Body of pancreas (tissue), 4 donors: ENCODE measurements around the gene MTMR3. TPM values are rescaled to one million over a fixed set of nuclear protein-coding genes. Genes with fewer than 3 reads are reported as not detected.

Experiments used
- ATAC-seq: fragments of 150-250 bp; one replicate; pipeline ENCODE4 v1.9.1; 2016
- DNase-seq, 4 donors: peaks; one replicate each; pipeline ENCODE4 v3.0.0-alpha.2; 2019
- H3K27ac ChIP-seq, 4 donors: fragments of 200-600 bp; sonication (generic); 1 replicate in 3 of 4; 2 replicates in 1 of 4; pipeline versions ENCODE4 v1.5.1 to v1.6.1; 2016 to 2019; ENCODE audit warnings: mild to moderate bottlenecking in 1 of 4, mixed read lengths in 1 of 4, moderate library complexity in 1 of 4
- H3K27me3 ChIP-seq, 2 donors: fragments of 200-600 bp; sonication (generic); one replicate each; pipeline ENCODE4 v1.6.0; 2016; ENCODE audit warnings: mild to moderate bottlenecking in 1 of 2
- H3K36me3 ChIP-seq, 2 donors: fragments of 200-600 bp; sonication (generic); replicated peaks in 1 of 2; 2 replicates each; pipeline ENCODE4 v1.5.1; 2016; ENCODE audit warnings: low read depth in 2 of 2; ENCODE audit not compliant: insufficient read depth in 1 of 2
- H3K4me1 ChIP-seq: fragments of 200-600 bp; sonication (generic); one replicate; pipeline ENCODE4 v1.6.0; 2016
- H3K4me3 ChIP-seq, 2 donors: fragments of 200-600 bp; sonication (generic); 1 replicate in 1 of 2; 2 replicates in 1 of 2; pipeline ENCODE4 v1.5.1; 2016 to 2019
- H3K9me3 ChIP-seq, 3 donors: fragments of 200-600 bp; sonication (generic); 1 replicate in 2 of 3; 2 replicates in 1 of 3; pipeline ENCODE4 v1.5.1; 2016
- CTCF ChIP-seq, 7 experiments: fragments of 450-650 bp in 4 of 7; fragments of 200-600 bp in 3 of 7; sonication (generic) in 3 of 7; IDR thresholded peaks; one replicate each; pipeline ENCODE4 v1.5.1; 2016 to 2019; ENCODE audit warnings: antibody characterized with exemption in 7 of 7
- POLR2A ChIP-seq, 3 donors: fragments of 450-650 bp; IDR thresholded peaks; one replicate each; pipeline ENCODE4 v1.6.1; 2016; ENCODE audit warnings: antibody characterized with exemption in 3 of 3, mild to moderate bottlenecking in 2 of 3
- WGBS, 2 donors: methylation state at CpG; one replicate each; pipeline ENCODE4 v1.1.5; 2017; 5-methylcytosine and 5-hydroxymethylcytosine counted together
- intact Hi-C: fragments of 100-400 bp; cut with DNase I; formaldehyde crosslinking; loops from one replicate; pipeline ENCODE4 v1.15.1; 2023
- total RNA-seq, 2 donors: library from RNA; depleted of rRNA; stranded (reverse); fragments of >200 nt; gene quantifications; one replicate each; pipeline ENCODE4 v1.1.0, GENCODE V29; 2016

The MTMR3 gene
- total RNA-seq, 2 donors from 2014 or later: 37.9 to 46.7 TPM

- no peak overlapping the region for H3K4me3 ChIP-seq
- WGBS, 2 donors: 60 to 72% methylated on average over 4 of the region's 4 CpGs
- TF ChIP-seq POLR2A (IDR thresholded peaks at IDR 0.05) (no peak), CTCF (IDR thresholded peaks at IDR 0.05) (no peak)
- ATAC-seq (no peak), DNase-seq (no peak)
- intact Hi-C loops: no loop called here
- no peaks in the 10 kb centered on the region for H3K27me3 ChIP-seq
- no peaks in the 10 kb centered on the region for H3K9me3 ChIP-seq
- peaks cover 0 to 15% of the 10 kb centered on the region in 2 donors for H3K36me3 ChIP-seq
- H3K27ac ChIP-seq: no peak overlapping the region
- no peaks in the 10 kb centered on the region for H3K4me1 ChIP-seq
Observed at GRCh38 chr22:30027791-30028190, 144.8 kb downstream of the MTMR3 start.

GRCh38 chr22:30028731-30029130 is 145.8 kb downstream of the MTMR3 start:
- TF ChIP-seq CTCF (IDR thresholded peaks at IDR 0.05) (no peak), POLR2A (IDR thresholded peaks at IDR 0.05) (no peak)
- no peaks in the 10 kb centered on the region for H3K9me3 ChIP-seq
- ATAC-seq: no peak

GRCh38 chr22:30029512-30029911 is 146.5 kb downstream of the MTMR3 start:
- H3K9me3 ChIP-seq: no peaks in the 10 kb centered on the region
- no peak for ATAC-seq

More at GRCh38 chr22:30028731-30029130, 145.8 kb downstream of the MTMR3 start:
- H3K27ac ChIP-seq: no peak overlapping the region
- intact Hi-C loops: no loop called here
- DNase-seq: no peak
- H3K27me3 ChIP-seq: no peaks in the 10 kb centered on the region
- H3K4me3 ChIP-seq: no peak overlapping the region
- H3K4me1 ChIP-seq: no peaks in the 10 kb centered on the region
- H3K36me3 ChIP-seq: peaks cover 0 to 14% of the 10 kb centered on the region in 2 donors
- 84 to 96% methylated on average over 4 to 6 of the region's 6 CpGs for WGBS, 2 donors

GRCh38 chr22:30030329-30030728 is 147.4 kb downstream of the MTMR3 start:
- Histone ChIP-seq H3K27me3 (no peaks in the 10 kb centered on the region), H3K36me3 (peaks cover 0 to 13% of the 10 kb centered on the region in 2 donors), H3K4me3 (no peak overlapping the region), H3K4me1 (no peaks in the 10 kb centered on the region), H3K27ac (no peak overlapping the region), H3K9me3 (no peaks in the 10 kb centered on the region)
- ATAC-seq (no peak), DNase-seq (no peak)
- intact Hi-C loops: no loop called here
- 78 to 94% methylated on average over 5 of the region's 5 CpGs for WGBS, 2 donors
- no peak for TF ChIP-seq CTCF (IDR thresholded peaks at IDR 0.05)
- TF ChIP-seq POLR2A (IDR thresholded peaks at IDR 0.05): no peak

More at GRCh38 chr22:30029512-30029911, 146.5 kb downstream of the MTMR3 start:
- H3K4me1 ChIP-seq: no peaks in the 10 kb centered on the region
- H3K36me3 ChIP-seq: peaks cover 0 to 14% of the 10 kb centered on the region in 2 donors
- no peak overlapping the region for H3K27ac ChIP-seq
- TF ChIP-seq CTCF (IDR thresholded peaks at IDR 0.05): no peak
- no peaks in the 10 kb centered on the region for H3K27me3 ChIP-seq
- DNase-seq: no peak
- H3K4me3 ChIP-seq: no peak overlapping the region
- intact Hi-C loops: no loop called here

- Histone ChIP-seq H3K27ac (no peak overlapping the region), H3K4me1 (no peaks in the 10 kb centered on the region), H3K36me3 (peaks cover 0 to 10% of the 10 kb centered on the region in 2 donors), H3K4me3 (no peak overlapping the region), H3K27me3 (no peaks in the 10 kb centered on the region), H3K9me3 (no peaks in the 10 kb centered on the region)
- no peak for DNase-seq
- WGBS, 2 donors: 93 to 98% methylated on average over 3 of the region's 3 CpGs
- no peak for ATAC-seq
- no peak for TF ChIP-seq POLR2A (IDR thresholded peaks at IDR 0.05)
- no peak for TF ChIP-seq CTCF (IDR thresholded peaks at IDR 0.05)
- intact Hi-C loops: no loop called here
Observed at GRCh38 chr22:30031328-30031727, 148.4 kb downstream of the MTMR3 start.
